HCT116 (cell line): ENCODE data around the gene SEH1L. TPM values are rescaled to one million over a fixed set of nuclear protein-coding genes. Genes with fewer than 3 reads are reported as not detected.

ENCODE experiments used
- ATAC-seq: fragments of 200-7000 bp; cut with Tn5 transposase; 2 replicates; pipeline ENCODE4 v1.9.1; 2020; ENCODE audit warnings: mild to moderate bottlenecking, moderate library complexity
- BruUV-seq: library from RNA; stranded (reverse); fragments of 400-500 nt; replicated peaks from 2 replicates; lab custom pipeline; 2021; lab: Mats Ljungman, UMichigan
- CTCF ChIA-PET: fragments of 300-600 bp; sonication (Branson Sonifier 250); formaldehyde crosslinking; loops from one replicate; lab custom pipeline; 2021; ENCODE audit warnings: antibody characterized with exemption; lab: Charles Lee
- POLR2A ChIA-PET: fragments of 300-600, 350-600 bp; sonication (Branson Sonifier 250); formaldehyde crosslinking; loops from one replicate; lab custom pipeline; 2021; ENCODE audit warnings: antibody characterized with exemption; lab: Charles Lee
- RAD21 ChIA-PET, 2 experiments: fragments of 300-600 bp; sonication (Branson Sonifier 250); formaldehyde crosslinking; loops; one replicate each; lab custom pipeline; 2023; ENCODE audit warnings: low total read pairs in 2 of 2; ENCODE audit not compliant: uncharacterized antibody in 2 of 2, unreplicated experiment in 2 of 2, low non-redundant PET in 1 of 2; lab: Charles Lee
- DNase-seq: peaks from one replicate; pipeline ENCODE4 v3.0.0-alpha.2; 2010; ENCODE audit warnings: low read depth, low spot score
- H2AFZ ChIP-seq: fragments of 200-600 bp; shearing (Covaris generic), sonication (generic); 2 replicates; pipeline ENCODE4 v1.6.1; 2017; ENCODE audit warnings: low read depth, mixed run types, mixed read lengths, antibody characterized with exemption, low read length; ENCODE audit not compliant: poor library complexity, severe bottlenecking
- H3K27ac ChIP-seq: 2 replicates; pipeline ENCODE4 v1.5.1; 2012; ENCODE audit warnings: low read depth, low read length
- H3K27me3 ChIP-seq: fragments of 200-600 bp; sonication (generic); 2 replicates; pipeline ENCODE4 v1.6.1; 2016; ENCODE audit warnings: mixed run types, low read length, mixed read lengths; ENCODE audit not compliant: insufficient read depth
- H3K36me3 ChIP-seq, 2 experiments: fragments of 200-500 bp in 1 of 2; fragments of 200-600 bp in 1 of 2; sonication (Bioruptor generic) in 1 of 2; sonication (generic) in 1 of 2; 2 replicates each; pipeline versions ENCODE4 v1.5.1 to v1.6.1; 2014 to 2016; ENCODE audit warnings: low read length in 2 of 2, inconsistent platforms in 1 of 2, mixed read lengths in 1 of 2, mixed run types in 1 of 2; ENCODE audit not compliant: insufficient read depth in 2 of 2, control insufficient read depth in 1 of 2
- H3K4me1 ChIP-seq, 2 experiments: fragments of 200-600 bp in 1 of 2; sonication (generic) in 1 of 2; 2 replicates each; pipeline versions ENCODE4 v1.5.1 to v1.6.1; 2012 to 2017; ENCODE audit warnings: low read length in 2 of 2, inconsistent platforms in 1 of 2, mild to moderate bottlenecking in 1 of 2, mixed read lengths in 1 of 2, mixed run types in 1 of 2, moderate library complexity in 1 of 2; ENCODE audit not compliant: insufficient read depth in 2 of 2, control insufficient read depth in 1 of 2
- H3K4me2 ChIP-seq: fragments of 200-600 bp; sonication (generic); 2 replicates; pipeline ENCODE4 v1.6.1; 2017; ENCODE audit warnings: mixed run types, low read length, mixed read lengths
- H3K4me3 ChIP-seq, 2 experiments: fragments of 200-600 bp in 1 of 2; sonication (generic) in 1 of 2; replicated peaks in 1 of 2; 2 replicates each; pipeline ENCODE4 v1.5.1; 2011 to 2016; ENCODE audit warnings: low read length in 2 of 2, control low read depth in 1 of 2, low read depth in 1 of 2, mild to moderate bottlenecking in 1 of 2, mixed read lengths in 1 of 2, mixed run types in 1 of 2
- H3K79me2 ChIP-seq: fragments of 200-600 bp; sonication (generic); 2 replicates; pipeline ENCODE4 v1.6.1; 2017; ENCODE audit warnings: mild to moderate bottlenecking, mixed run types, low read length, moderate library complexity, mixed read lengths; ENCODE audit not compliant: insufficient read depth
- H3K9ac ChIP-seq: fragments of 200-600 bp; sonication (generic); 2 replicates; pipeline ENCODE4 v1.6.1; 2016; ENCODE audit warnings: low read length, mixed read lengths
- H3K9me2 ChIP-seq: fragments of 200-600 bp; sonication (generic), shearing (Covaris generic); 2 replicates; pipeline ENCODE4 v1.6.1; 2017; ENCODE audit warnings: mixed run types, mild to moderate bottlenecking, moderate library complexity; ENCODE audit not compliant: insufficient read depth
- H3K9me3 ChIP-seq, 2 experiments: fragments of 200-500 bp in 1 of 2; fragments of 200-600 bp in 1 of 2; sonication (Bioruptor generic) in 1 of 2; sonication (generic) in 1 of 2; 2 replicates each; pipeline ENCODE4 v1.6.1; 2014 to 2017; ENCODE audit warnings: low read length in 2 of 2, mixed read lengths in 2 of 2, inconsistent platforms in 1 of 2, low read depth in 1 of 2, mild to moderate bottlenecking in 1 of 2, mixed run types in 1 of 2, moderate library complexity in 1 of 2; ENCODE audit not compliant: control insufficient read depth in 1 of 2, insufficient read depth in 1 of 2
- H4K20me1 ChIP-seq: fragments of 200-600 bp; sonication (generic), shearing (Covaris generic); 2 replicates; pipeline ENCODE4 v1.6.1; 2017; ENCODE audit warnings: mixed run types, mild to moderate bottlenecking, moderate library complexity; ENCODE audit not compliant: insufficient read depth
- CEBPB ChIP-seq: IDR thresholded peaks from 2 replicates; pipeline ENCODE4 v1.6.1; 2012; ENCODE audit warnings: low read depth
- FOSL1 ChIP-seq: IDR thresholded peaks from 2 replicates; pipeline ENCODE4 v1.6.1; 2012; ENCODE audit warnings: low read depth
- POLR2AphosphoS5 ChIP-seq: IDR thresholded peaks from 2 replicates; pipeline ENCODE4 v1.6.1; 2011; ENCODE audit warnings: mild to moderate bottlenecking, low read depth, low read length, moderate library complexity
- SRF ChIP-seq: IDR thresholded peaks from 2 replicates; pipeline ENCODE4 v1.6.1; 2012; ENCODE audit warnings: low read depth
- YY1 ChIP-seq: IDR thresholded peaks from 2 replicates; pipeline ENCODE4 v1.6.1; 2011; ENCODE audit warnings: low read length, low read depth, moderate library complexity, mild to moderate bottlenecking; ENCODE audit not compliant: insufficient replicate concordance; ENCODE audit errors: extremely low read depth
- ZFX ChIP-seq: fragments of 450-650 bp; IDR thresholded peaks from 2 replicates; pipeline ENCODE4 v1.6.1; 2017
- intact Hi-C: fragments of 100-400 bp; cut with micrococcal nuclease; formaldehyde crosslinking; loops from 2 replicates; pipeline ENCODE4 v1.10.0; 2022
- total RNA-seq: library from RNA; stranded (reverse); gene quantifications from one replicate; pipeline ENCODE4 v1.2.1, GENCODE V29; 2021; ENCODE audit not compliant: unreplicated experiment
- TF ChIP-seq, protein P1 (sequence below): IDR thresholded peaks from 2 replicates; pipeline ENCODE4 v1.6.1; 2012
- TF ChIP-seq, protein P2 (sequence below): IDR thresholded peaks from 2 replicates; pipeline ENCODE4 v1.6.1; 2011; ENCODE audit warnings: mild to moderate bottlenecking, low read length, moderate library complexity; ENCODE audit not compliant: insufficient replicate concordance; ENCODE audit errors: extremely low read depth
- TF ChIP-seq, protein P3 (sequence below): IDR thresholded peaks from 2 replicates; pipeline ENCODE4 v1.6.1; 2012
- TF ChIP-seq, protein P4 (sequence below), 3 experiments: fragments of 200-600 bp in 1 of 3; sonication (generic) in 1 of 3; IDR thresholded peaks in 2 of 3; conservative IDR thresholded peaks in 1 of 3; 2 replicates each; pipeline ENCODE4 v1.5.1; 2012 to 2017; ENCODE audit warnings: low read depth in 2 of 3, low read length in 2 of 3, antibody characterized with exemption in 1 of 3, borderline replicate concordance in 1 of 3, control low read depth in 1 of 3, mild to moderate bottlenecking in 1 of 3, mixed read lengths in 1 of 3, mixed run types in 1 of 3, moderate library complexity in 1 of 3; ENCODE audit not compliant: insufficient read depth in 1 of 3

The SEH1L gene
- total RNA-seq, 1 experiment from 2014 or later = 83.7 TPM

DNA sequence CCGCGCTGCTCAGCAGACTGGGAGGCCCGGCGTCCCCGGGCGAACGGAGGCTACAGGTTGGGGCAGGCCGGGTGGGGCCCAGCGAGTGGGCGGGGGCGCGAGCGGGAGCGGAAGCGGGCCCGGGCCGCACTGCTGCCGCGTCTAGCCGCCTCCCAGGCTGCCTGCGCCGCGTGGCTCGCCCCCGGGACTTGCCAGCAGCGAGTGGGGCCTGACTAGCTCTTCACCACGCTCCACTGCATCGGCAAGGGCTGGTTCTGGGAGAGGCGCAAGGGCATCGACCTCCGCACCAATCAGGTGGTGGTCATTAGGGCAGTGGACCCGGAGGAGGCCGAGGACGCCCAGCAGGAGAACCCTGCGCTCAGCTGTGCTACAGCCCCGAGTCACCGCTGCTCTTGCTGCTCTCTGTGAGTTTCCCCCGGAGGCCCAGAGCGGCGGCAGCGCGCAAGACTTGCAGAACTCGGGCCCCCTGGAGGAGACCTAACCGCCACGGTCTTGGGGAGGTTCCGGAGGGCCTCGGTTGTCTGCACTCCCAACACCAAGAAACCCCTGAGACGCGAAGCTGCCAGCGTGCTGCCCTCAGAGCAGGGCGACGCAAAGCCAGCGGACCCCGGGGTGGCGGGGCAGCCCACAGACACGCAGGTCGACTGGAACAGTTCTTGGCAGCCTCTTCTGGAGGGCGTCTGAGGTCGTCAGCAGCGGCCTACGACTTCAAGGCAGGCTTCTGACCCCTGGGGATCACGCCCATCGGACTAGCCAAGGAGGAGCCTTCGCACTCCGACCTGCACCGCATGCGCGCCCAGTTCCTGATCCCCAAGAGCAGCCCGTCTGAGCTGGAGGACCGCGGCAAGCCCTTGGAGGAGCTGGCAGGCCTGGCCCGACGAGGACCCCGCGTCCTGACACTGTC, 36.5 kb upstream of the SEH1L start:
- Histone ChIP-seq H3K27me3 (no peaks in the 10 kb centered on the region), H3K9me3 (no peaks in the 10 kb centered on the region; a peak in 1 of 4 replicates), H3K4me1 (no peaks in the 10 kb centered on the region), H3K4me2 (no peak overlapping the region), H3K4me3 (no peak overlapping the region), H3K9me2 (no peaks in the 10 kb centered on the region), H3K79me2 (no peaks in the 10 kb centered on the region), H3K9ac (no peak overlapping the region), H4K20me1 (no peaks in the 10 kb centered on the region), H3K27ac (no peak overlapping the region), H2AFZ (no peak overlapping the region), H3K36me3 (no peaks in the 10 kb centered on the region)
- intact Hi-C loops = no loop called here
- TF ChIP-seq ZFX (no peak), FOSL1 (no peak), POLR2AphosphoS5 (no peak), CEBPB (no peak), YY1 (no peak), SRF (no peak)
- TF ChIP-seq, protein P1, sequence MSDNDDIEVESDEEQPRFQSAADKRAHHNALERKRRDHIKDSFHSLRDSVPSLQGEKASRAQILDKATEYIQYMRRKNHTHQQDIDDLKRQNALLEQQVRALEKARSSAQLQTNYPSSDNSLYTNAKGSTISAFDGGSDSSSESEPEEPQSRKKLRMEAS = no peak
- TF ChIP-seq, protein P2, sequence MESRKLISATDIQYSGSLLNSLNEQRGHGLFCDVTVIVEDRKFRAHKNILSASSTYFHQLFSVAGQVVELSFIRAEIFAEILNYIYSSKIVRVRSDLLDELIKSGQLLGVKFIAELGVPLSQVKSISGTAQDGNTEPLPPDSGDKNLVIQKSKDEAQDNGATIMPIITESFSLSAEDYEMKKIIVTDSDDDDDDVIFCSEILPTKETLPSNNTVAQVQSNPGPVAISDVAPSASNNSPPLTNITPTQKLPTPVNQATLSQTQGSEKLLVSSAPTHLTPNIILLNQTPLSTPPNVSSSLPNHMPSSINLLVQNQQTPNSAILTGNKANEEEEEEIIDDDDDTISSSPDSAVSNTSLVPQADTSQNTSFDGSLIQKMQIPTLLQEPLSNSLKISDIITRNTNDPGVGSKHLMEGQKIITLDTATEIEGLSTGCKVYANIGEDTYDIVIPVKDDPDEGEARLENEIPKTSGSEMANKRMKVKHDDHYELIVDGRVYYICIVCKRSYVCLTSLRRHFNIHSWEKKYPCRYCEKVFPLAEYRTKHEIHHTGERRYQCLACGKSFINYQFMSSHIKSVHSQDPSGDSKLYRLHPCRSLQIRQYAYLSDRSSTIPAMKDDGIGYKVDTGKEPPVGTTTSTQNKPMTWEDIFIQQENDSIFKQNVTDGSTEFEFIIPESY = no peak
- TF ChIP-seq, protein P3, sequence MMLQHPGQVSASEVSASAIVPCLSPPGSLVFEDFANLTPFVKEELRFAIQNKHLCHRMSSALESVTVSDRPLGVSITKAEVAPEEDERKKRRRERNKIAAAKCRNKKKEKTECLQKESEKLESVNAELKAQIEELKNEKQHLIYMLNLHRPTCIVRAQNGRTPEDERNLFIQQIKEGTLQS = no peak
- TF ChIP-seq, protein P4, sequence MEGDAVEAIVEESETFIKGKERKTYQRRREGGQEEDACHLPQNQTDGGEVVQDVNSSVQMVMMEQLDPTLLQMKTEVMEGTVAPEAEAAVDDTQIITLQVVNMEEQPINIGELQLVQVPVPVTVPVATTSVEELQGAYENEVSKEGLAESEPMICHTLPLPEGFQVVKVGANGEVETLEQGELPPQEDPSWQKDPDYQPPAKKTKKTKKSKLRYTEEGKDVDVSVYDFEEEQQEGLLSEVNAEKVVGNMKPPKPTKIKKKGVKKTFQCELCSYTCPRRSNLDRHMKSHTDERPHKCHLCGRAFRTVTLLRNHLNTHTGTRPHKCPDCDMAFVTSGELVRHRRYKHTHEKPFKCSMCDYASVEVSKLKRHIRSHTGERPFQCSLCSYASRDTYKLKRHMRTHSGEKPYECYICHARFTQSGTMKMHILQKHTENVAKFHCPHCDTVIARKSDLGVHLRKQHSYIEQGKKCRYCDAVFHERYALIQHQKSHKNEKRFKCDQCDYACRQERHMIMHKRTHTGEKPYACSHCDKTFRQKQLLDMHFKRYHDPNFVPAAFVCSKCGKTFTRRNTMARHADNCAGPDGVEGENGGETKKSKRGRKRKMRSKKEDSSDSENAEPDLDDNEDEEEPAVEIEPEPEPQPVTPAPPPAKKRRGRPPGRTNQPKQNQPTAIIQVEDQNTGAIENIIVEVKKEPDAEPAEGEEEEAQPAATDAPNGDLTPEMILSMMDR (IDR thresholded peaks at IDR 0.05 in 2 of 3, conservative IDR thresholded peaks at IDR 0.05 in 1 of 3; ENCODE audit: borderline replicate concordance in 1 of 3, insufficient read depth in 1 of 3, low read depth in 2 of 3, low read length in 2 of 3) = no peak
- POLR2A ChIA-PET = no interaction called here
- no TSS peak for BruUV-seq
- DNase-seq (no peak), ATAC-seq (no peak)
- CTCF ChIA-PET = no interaction called here
- RAD21 ChIA-PET = no interaction called here
